Ovary (tissue), 9 donors: ENCODE data around the gene ARHGAP10. TPM values are rescaled to one million over a fixed set of nuclear protein-coding genes. Genes with fewer than 3 reads are reported as not detected.
"Not testable (repeated sequence)": the region's sequence is repeated elsewhere in the genome, so short reads cannot be mapped to it uniquely, and the experiment has no call there.

Experiments used
- DNase-seq, 5 donors: peaks; one replicate each; pipeline ENCODE4 v3.0.0-alpha.2; 2019 to 2020
- H3K27ac ChIP-seq, 2 donors: fragments of 200-600 bp; one replicate each; pipeline versions ENCODE4 v1.5.1 to v1.8.0; 2019 to 2022
- H3K27me3 ChIP-seq: fragments of 200-600 bp; one replicate; pipeline ENCODE4 v1.8.0; 2022
- H3K36me3 ChIP-seq: fragments of 200-600 bp; sonication (generic); one replicate; pipeline ENCODE4 v1.5.1; 2019
- H3K4me1 ChIP-seq: one replicate; pipeline ENCODE4 v1.8.1; 2013; ENCODE audit warnings: mild to moderate bottlenecking, moderate library complexity; ENCODE audit not compliant: insufficient read depth
- H3K4me3 ChIP-seq: fragments of 200-600 bp; sonication (generic); one replicate; pipeline ENCODE4 v1.5.1; 2017
- H3K9me3 ChIP-seq, 2 donors: fragments of 200-600 bp in 1 of 2; sonication (generic) in 1 of 2; one replicate each; pipeline versions ENCODE4 v1.5.1 to v1.8.1; 2013 to 2019; ENCODE audit warnings: mild to moderate bottlenecking in 1 of 2, moderate library complexity in 1 of 2
- EP300 ChIP-seq: sonication (generic); formaldehyde crosslinking; IDR thresholded peaks from one replicate; pipeline ENCODE4 v1.6.1; 2017; ENCODE audit warnings: antibody characterized with exemption
- POLR2A ChIP-seq: fragments of 450-650 bp; IDR thresholded peaks from one replicate; pipeline ENCODE4 v1.6.1; 2017; ENCODE audit warnings: antibody characterized with exemption, mild to moderate bottlenecking, moderate library complexity
- whole genome bisulfite sequencing, 3 donors: extraction: QIAGEN DNeasy Blood & Tissue Kit in 1 of 3; methylation state at CpG; one replicate each; pipeline versions ENCODE4 v1.1.5 to v1.1.7; 2013 to 2017; 5-methylcytosine and 5-hydroxymethylcytosine counted together
- intact Hi-C, 4 donors: fragments of 100-400 bp; cut with DNase I; formaldehyde crosslinking; loops; one replicate each; pipeline versions ENCODE4 v1.11.0 to v1.15.1; 2022 to 2023
- polyA plus RNA-seq, 2 donors: library from polyadenylated mRNA; stranded (reverse); fragments of 200-250 nt in 1 of 2; fragments of 350-450 nt in 1 of 2; fragmentation: Illumina TruSeq in 1 of 2; extraction: RNeasy Lipid Tissue Mini Kit (QIAGEN cat#74804) in 1 of 2; gene quantifications; one replicate each; pipeline ENCODE4 v1.2.3, GENCODE V29; 2013 to 2014
- total RNA-seq, 7 donors: library from RNA; depleted of rRNA in 2 of 7; stranded (reverse); fragments of >200 nt in 2 of 7; fragmentation: NEBNext Ultra II Directional in 3 of 7; extraction: Animal tissue kit (Norgen Biotek cat#: 25700) in 3 of 7; gene quantifications; one replicate each; pipeline versions ENCODE4 v1.1.0 to v1.2.4, GENCODE V29; 2016 to 2023
- TF ChIP-seq, protein P1 (sequence below), 3 donors: fragments of 450-650 bp in 2 of 3; fragments of 200-600 bp in 1 of 3; IDR thresholded peaks; one replicate each; pipeline versions ENCODE4 v1.5.1 to v1.8.0; 2016 to 2022; ENCODE audit warnings: antibody characterized with exemption in 3 of 3, mild to moderate bottlenecking in 1 of 3
- donor health status: DM: no; HTN: no; CAD: no; lungs with moderate emphysema.
- donor health status: DM: no; HTN: no; CAD: no.
- donor health status: Bipolar disorder and iron deficiency.
- donor health status: DM: yes; HTN: yes; CAD: no.
- donor health status: DM: no; HTN: no; CAD: no.
- donor health status: DM: yes; HTN: yes; CAD: no.

ARHGAP10 gene
- total and polyA plus RNA-seq, 9 donors: 37.1 to 76.7 (median 63.8) TPM

DNA sequence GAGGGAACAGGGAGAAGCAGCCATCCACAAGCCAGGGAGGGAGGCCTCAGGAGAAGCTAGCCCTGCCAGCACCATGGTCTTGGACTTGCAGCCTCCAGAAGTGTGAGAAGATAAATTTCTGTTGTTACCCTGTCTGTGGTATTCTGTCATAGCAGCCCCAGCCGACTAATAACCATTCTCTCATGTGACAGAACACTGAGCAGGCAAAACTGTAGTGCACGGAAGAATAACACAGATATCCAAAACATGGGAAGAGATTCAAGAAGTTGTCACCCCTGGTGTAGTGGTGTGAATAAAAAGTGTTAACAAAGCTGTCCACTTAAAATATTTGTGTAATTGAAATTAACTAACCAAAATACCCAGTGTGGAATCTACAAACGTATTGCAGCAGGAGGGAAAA, 265.0 kb downstream of the ARHGAP10 start:
- WGBS, 3 donors: 37 to 68% (median 50%) methylated on average over 3 of the region's 3 CpGs
- DNase-seq: no peak
- no peaks in the 10 kb centered on the region for H3K27me3 ChIP-seq
- no peak overlapping the region for H3K4me3 ChIP-seq
- intact Hi-C loops: no loop called here
- no peak overlapping the region for H3K27ac ChIP-seq
- H3K9me3 ChIP-seq: no peaks in the 10 kb centered on the region
- H3K36me3 ChIP-seq: no peaks in the 10 kb centered on the region
- TF ChIP-seq, protein P1, sequence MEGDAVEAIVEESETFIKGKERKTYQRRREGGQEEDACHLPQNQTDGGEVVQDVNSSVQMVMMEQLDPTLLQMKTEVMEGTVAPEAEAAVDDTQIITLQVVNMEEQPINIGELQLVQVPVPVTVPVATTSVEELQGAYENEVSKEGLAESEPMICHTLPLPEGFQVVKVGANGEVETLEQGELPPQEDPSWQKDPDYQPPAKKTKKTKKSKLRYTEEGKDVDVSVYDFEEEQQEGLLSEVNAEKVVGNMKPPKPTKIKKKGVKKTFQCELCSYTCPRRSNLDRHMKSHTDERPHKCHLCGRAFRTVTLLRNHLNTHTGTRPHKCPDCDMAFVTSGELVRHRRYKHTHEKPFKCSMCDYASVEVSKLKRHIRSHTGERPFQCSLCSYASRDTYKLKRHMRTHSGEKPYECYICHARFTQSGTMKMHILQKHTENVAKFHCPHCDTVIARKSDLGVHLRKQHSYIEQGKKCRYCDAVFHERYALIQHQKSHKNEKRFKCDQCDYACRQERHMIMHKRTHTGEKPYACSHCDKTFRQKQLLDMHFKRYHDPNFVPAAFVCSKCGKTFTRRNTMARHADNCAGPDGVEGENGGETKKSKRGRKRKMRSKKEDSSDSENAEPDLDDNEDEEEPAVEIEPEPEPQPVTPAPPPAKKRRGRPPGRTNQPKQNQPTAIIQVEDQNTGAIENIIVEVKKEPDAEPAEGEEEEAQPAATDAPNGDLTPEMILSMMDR (IDR thresholded peaks at IDR 0.05): no peak
- TF ChIP-seq EP300 (no peak), POLR2A (no peak)
- peaks cover 4% of the 10 kb centered on the region for H3K4me1 ChIP-seq

DNA sequence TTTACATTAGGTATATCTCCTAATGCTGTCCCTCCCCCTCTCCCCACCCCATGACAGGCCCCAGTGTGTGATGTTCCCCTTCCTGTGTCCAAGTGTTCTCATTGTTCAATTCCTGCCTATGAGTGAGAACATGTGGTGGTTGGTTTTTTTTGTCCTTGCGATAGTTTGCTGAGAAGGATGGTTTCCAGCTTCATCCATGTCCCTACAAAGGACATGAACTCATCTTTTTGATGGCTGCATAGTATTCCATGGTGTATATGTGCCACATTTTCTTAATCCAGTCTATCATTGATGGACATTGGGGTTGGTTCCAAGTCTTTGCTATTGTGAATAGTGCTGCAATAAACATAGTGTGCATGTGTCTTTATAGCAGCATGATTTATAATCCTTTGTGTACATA, 268.1 kb downstream of the ARHGAP10 start:
- H3K27me3 ChIP-seq, DNase-seq, intact Hi-C loops, H3K4me1 ChIP-seq, H3K36me3 ChIP-seq, H3K27ac ChIP-seq, H3K9me3 ChIP-seq, H3K4me3 ChIP-seq: not testable (repeated sequence)
- 94 to 100% (median 98%) methylated on average over 1 of the region's 1 CpG for WGBS, 3 donors

DNA sequence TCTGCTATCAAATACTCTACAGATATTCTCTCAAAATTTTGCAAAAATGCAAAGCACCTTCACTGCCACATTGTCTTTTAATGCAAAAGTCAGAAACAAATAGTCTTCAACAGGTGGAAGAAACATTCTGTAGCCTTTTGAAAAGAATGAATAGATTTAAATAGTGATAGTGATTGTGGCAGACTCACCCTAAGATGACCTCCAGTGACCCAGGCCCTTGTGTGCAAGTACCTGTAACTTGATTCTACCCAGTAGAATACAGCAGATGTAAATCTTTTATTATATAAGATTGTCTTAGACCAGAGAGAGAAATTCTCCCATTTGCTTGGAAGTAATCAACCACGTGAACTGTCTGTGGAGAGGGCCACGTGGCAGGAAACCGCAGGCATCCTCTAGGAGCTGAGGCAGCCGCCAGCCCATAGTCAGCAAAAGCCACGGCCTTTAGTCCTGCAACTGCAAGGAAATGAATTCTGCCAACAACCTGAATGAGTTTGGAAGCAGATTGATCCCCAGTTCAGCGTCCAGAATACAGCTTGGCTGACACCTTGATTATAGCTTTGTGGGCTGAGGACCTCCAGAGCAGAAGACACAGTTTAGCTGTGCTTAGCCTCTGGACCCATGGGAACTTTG, 272.5 kb downstream of the ARHGAP10 start:
- peaks cover 5% of the 10 kb centered on the region for H3K4me1 ChIP-seq
- H3K27me3 ChIP-seq: no peaks in the 10 kb centered on the region
- H3K36me3 ChIP-seq: no peaks in the 10 kb centered on the region
- H3K27ac ChIP-seq: no peak overlapping the region
- no peak for DNase-seq
- WGBS, 3 donors: 67 to 79% (median 71%) methylated on average over 6 of the region's 6 CpGs
- no peaks in the 10 kb centered on the region for H3K9me3 ChIP-seq
- TF ChIP-seq EP300 (no peak), POLR2A (no peak)
- TF ChIP-seq, protein P1 (IDR thresholded peaks at IDR 0.05): no peak
- intact Hi-C loops: no loop called here
- no peak overlapping the region for H3K4me3 ChIP-seq

DNA sequence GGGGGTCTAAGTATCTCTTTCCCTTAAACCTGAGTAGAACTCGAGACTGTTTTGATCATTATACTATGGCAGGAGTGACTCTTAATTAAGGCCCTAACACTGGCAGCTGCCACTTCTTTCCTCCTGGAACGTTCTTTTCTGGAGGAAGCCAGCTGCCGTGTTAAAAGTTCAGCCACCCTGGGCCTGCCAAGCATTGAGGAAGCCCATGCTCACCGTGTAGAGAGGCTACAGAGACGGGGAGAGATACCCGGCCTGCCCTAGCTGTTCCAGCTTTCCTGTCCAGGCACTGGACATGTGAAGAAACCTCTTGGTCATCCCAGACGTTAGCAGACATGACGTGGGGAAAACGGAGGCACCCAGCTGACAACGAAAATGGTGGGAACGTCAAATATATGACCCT, 274.1 kb downstream of the ARHGAP10 start:
- DNase-seq: no peak
- no peaks in the 10 kb centered on the region for H3K36me3 ChIP-seq
- H3K27me3 ChIP-seq: no peaks in the 10 kb centered on the region
- intact Hi-C loops: no loop called here
- WGBS, 3 donors: 92 to 94% (median 94%) methylated on average over 11 of the region's 11 CpGs
- no peaks in the 10 kb centered on the region for H3K9me3 ChIP-seq
- H3K4me1 ChIP-seq: peaks cover 5% of the 10 kb centered on the region
- H3K27ac ChIP-seq: no peak overlapping the region
- no peak overlapping the region for H3K4me3 ChIP-seq
- no peak for TF ChIP-seq EP300
- TF ChIP-seq, protein P1 (IDR thresholded peaks at IDR 0.05): no peak
- TF ChIP-seq POLR2A: no peak

DNA sequence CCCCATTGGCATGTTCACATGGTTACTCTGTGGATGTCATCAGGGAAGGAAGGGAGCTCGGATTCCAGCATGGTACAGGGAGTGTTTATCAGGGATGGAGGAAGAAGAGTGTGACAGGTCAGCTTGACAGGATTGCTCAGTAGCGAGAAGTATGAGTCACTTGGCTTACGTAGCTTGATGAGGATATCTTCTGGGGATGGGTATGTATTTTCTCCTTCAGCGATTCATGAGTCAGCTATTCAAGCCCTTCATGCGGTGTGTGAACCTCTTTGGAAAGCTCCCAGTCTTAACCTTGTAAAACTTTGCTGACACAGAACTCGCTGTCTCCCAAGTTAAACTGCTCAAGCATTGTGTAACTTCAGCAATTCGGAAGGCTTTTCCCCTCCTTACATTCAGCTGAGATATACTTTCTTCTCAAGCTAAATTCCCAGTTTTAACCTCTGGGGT, 275.4 kb downstream of the ARHGAP10 start:
- Histone ChIP-seq H3K36me3 (no peaks in the 10 kb centered on the region), H3K27ac (no peak overlapping the region), H3K4me3 (no peak overlapping the region), H3K27me3 (no peaks in the 10 kb centered on the region), H3K4me1 (peaks cover 5% of the 10 kb centered on the region), H3K9me3 (no peaks in the 10 kb centered on the region)
- peak in 1 of 5 donors; percentile 34 for DNase-seq
- intact Hi-C loops: no loop called here
- no peak for TF ChIP-seq EP300
- no peak for TF ChIP-seq POLR2A
- TF ChIP-seq, protein P1 (IDR thresholded peaks at IDR 0.05): no peak
- WGBS, 3 donors: 44 to 64% (median 49%) methylated on average over 7 of the region's 7 CpGs
